ENCODE data around the gene SLC25A27.
A peak's percentile ranks its signal among the peaks of the same experiment; 100 is the strongest.

The SLC25A27 gene

GRCh38 chr6:46699970-46700369, 47.2 kb downstream of the SLC25A27 start:
- Histone ChIP-seq H3K4me3 (ENCODE audit: low read depth, low read length) (no peak overlapping the region), H3K27ac (ENCODE audit: extremely low read depth, low read depth, low read length) (no peak overlapping the region), H3K4me1 (ENCODE audit: control insufficient read depth, insufficient read depth, low read length) (peaks cover 5% of the 10 kb centered on the region), H3K36me3 (ENCODE audit: control insufficient read depth in 2 of 2, insufficient read depth in 1 of 2, low read length in 2 of 2) (no peaks in the 10 kb centered on the region), H3K9me3 (ENCODE audit: control insufficient read depth, insufficient read depth, low read depth, low read length) (no peaks in the 10 kb centered on the region)
- ChIA-PET POLR2A (no interaction called here), CTCF (interaction anchor here (0.7 to 1.0 kb wide), 2 partner anchors 80 to 479 kb away, joined by 3 read pairs; no protein-coding TSS in a partner anchor)
- TF ChIP-seq, protein P1, sequence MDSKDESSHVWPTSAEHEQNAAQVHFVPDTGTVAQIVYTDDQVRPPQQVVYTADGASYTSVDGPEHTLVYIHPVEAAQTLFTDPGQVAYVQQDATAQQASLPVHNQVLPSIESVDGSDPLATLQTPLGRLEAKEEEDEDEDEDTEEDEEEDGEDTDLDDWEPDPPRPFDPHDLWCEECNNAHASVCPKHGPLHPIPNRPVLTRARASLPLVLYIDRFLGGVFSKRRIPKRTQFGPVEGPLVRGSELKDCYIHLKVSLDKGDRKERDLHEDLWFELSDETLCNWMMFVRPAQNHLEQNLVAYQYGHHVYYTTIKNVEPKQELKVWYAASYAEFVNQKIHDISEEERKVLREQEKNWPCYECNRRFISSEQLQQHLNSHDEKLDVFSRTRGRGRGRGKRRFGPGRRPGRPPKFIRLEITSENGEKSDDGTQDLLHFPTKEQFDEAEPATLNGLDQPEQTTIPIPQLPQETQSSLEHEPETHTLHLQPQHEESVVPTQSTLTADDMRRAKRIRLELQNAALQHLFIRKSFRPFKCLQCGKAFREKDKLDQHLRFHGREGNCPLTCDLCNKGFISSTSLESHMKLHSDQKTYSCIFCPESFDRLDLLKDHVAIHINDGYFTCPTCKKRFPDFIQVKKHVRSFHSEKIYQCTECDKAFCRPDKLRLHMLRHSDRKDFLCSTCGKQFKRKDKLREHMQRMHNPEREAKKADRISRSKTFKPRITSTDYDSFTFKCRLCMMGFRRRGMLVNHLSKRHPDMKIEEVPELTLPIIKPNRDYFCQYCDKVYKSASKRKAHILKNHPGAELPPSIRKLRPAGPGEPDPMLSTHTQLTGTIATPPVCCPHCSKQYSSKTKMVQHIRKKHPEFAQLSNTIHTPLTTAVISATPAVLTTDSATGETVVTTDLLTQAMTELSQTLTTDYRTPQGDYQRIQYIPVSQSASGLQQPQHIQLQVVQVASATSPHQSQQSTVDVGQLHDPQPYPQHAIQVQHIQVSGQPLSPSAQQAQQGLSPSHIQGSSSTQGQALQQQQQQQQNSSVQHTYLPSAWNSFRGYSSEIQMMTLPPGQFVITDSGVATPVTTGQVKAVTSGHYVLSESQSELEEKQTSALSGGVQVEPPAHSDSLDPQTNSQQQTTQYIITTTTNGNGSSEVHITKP (tag by site-specific recombination; IDR thresholded peaks at IDR 0.05), result no peak
- TF ChIP-seq ZNF658 (tag by site-specific recombination; IDR thresholded peaks at IDR 0.05) (no peak), ZNF629 (tag by site-specific recombination; IDR thresholded peaks at IDR 0.05) (no peak), ZNF302 (tag by site-specific recombination; IDR thresholded peaks at IDR 0.05; ENCODE audit: low read depth) (no peak), ZNF488 (tag by site-specific recombination; IDR thresholded peaks at IDR 0.05) (no peak), ELK4 (IDR thresholded peaks at IDR 0.05; ENCODE audit: borderline replicate concordance, low read depth, low read length) (no peak), ZIC2 (tag by site-specific recombination; IDR thresholded peaks at IDR 0.05) (no peak), GLIS1 (tag by site-specific recombination; IDR thresholded peaks at IDR 0.05) (no peak), ZNF626 (tag by site-specific recombination; IDR thresholded peaks at IDR 0.05) (no peak), FEZF1 (tag by site-specific recombination; IDR thresholded peaks at IDR 0.05) (no peak), SCRT2 (tag by site-specific recombination; IDR thresholded peaks at IDR 0.05) (no peak), PRDM1 (tag by site-specific recombination; IDR thresholded peaks at IDR 0.05) (no peak), ZNF624 (tag by site-specific recombination; IDR thresholded peaks at IDR 0.05) (no peak), ZNF37A (tag by site-specific recombination; IDR thresholded peaks at IDR 0.05) (no peak)
- TF ChIP-seq, protein P2, sequence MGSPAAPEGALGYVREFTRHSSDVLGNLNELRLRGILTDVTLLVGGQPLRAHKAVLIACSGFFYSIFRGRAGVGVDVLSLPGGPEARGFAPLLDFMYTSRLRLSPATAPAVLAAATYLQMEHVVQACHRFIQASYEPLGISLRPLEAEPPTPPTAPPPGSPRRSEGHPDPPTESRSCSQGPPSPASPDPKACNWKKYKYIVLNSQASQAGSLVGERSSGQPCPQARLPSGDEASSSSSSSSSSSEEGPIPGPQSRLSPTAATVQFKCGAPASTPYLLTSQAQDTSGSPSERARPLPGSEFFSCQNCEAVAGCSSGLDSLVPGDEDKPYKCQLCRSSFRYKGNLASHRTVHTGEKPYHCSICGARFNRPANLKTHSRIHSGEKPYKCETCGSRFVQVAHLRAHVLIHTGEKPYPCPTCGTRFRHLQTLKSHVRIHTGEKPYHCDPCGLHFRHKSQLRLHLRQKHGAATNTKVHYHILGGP (tag by site-specific recombination; IDR thresholded peaks at IDR 0.05), result no peak
- TF ChIP-seq, protein P3, sequence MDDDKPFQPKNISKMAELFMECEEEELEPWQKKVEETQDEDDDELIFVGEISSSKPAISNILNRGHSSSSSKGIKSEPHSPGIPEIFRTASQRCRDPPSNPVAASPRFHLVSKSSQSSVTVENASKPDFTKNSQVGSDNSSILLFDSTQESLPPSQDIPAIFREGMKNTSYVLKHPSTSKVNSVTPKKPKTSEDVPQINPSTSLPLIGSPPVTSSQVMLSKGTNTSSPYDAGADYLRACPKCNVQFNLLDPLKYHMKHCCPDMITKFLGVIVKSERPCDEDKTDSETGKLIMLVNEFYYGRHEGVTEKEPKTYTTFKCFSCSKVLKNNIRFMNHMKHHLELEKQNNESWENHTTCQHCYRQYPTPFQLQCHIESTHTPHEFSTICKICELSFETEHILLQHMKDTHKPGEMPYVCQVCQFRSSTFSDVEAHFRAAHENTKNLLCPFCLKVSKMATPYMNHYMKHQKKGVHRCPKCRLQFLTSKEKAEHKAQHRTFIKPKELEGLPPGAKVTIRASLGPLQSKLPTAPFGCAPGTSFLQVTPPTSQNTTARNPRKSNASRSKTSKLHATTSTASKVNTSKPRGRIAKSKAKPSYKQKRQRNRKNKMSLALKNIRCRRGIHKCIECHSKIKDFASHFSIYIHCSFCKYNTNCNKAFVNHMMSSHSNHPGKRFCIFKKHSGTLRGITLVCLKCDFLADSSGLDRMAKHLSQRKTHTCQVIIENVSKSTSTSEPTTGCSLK (tag by site-specific recombination; IDR thresholded peaks at IDR 0.05), result no peak

- Histone ChIP-seq H3K4me1 (ENCODE audit: control insufficient read depth, insufficient read depth, low read length) (peaks cover 11% of the 10 kb centered on the region), H3K4me3 (ENCODE audit: low read depth, low read length) (no peak overlapping the region), H3K36me3 (ENCODE audit: control insufficient read depth in 2 of 2, insufficient read depth in 1 of 2, low read length in 2 of 2) (no peaks in the 10 kb centered on the region), H3K9me3 (ENCODE audit: control insufficient read depth, insufficient read depth, low read depth, low read length) (no peaks in the 10 kb centered on the region), H3K27ac (ENCODE audit: extremely low read depth, low read depth, low read length) (no peak overlapping the region)
- CTCF ChIA-PET, result interaction anchor here (0.7 to 3.6 kb wide), 19 partner anchors 9 to 484 kb away, joined by 3 to 21 read pairs (median 4); no protein-coding TSS in a partner anchor
- POLR2A ChIA-PET, result no interaction called here
- TF ChIP-seq, protein P4, sequence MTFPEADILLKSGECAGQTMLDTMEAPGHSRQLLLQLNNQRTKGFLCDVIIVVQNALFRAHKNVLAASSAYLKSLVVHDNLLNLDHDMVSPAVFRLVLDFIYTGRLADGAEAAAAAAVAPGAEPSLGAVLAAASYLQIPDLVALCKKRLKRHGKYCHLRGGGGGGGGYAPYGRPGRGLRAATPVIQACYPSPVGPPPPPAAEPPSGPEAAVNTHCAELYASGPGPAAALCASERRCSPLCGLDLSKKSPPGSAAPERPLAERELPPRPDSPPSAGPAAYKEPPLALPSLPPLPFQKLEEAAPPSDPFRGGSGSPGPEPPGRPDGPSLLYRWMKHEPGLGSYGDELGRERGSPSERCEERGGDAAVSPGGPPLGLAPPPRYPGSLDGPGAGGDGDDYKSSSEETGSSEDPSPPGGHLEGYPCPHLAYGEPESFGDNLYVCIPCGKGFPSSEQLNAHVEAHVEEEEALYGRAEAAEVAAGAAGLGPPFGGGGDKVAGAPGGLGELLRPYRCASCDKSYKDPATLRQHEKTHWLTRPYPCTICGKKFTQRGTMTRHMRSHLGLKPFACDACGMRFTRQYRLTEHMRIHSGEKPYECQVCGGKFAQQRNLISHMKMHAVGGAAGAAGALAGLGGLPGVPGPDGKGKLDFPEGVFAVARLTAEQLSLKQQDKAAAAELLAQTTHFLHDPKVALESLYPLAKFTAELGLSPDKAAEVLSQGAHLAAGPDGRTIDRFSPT (tag by site-specific recombination; IDR thresholded peaks at IDR 0.05), result no peak
- TF ChIP-seq ZNF132 (tag by site-specific recombination; IDR thresholded peaks at IDR 0.05; ENCODE audit: borderline replicate concordance) (no peak), ZBTB17 (tag by site-specific recombination; IDR thresholded peaks at IDR 0.05) (peak; percentile 54), CTCF (tag by site-specific recombination; IDR thresholded peaks at IDR 0.05) (peak; percentile 24; the same call in 1 of the 2 replicates)
- TF ChIP-seq, protein P5, sequence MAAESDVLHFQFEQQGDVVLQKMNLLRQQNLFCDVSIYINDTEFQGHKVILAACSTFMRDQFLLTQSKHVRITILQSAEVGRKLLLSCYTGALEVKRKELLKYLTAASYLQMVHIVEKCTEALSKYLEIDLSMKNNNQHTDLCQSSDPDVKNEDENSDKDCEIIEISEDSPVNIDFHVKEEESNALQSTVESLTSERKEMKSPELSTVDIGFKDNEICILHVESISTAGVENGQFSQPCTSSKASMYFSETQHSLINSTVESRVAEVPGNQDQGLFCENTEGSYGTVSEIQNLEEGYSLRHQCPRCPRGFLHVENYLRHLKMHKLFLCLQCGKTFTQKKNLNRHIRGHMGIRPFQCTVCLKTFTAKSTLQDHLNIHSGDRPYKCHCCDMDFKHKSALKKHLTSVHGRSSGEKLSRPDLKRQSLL (tag by site-specific recombination; IDR thresholded peaks at IDR 0.05), result peak; percentile 37; the same call in 1 of the 2 replicates
Observed at GRCh38 chr6:46704562-46704961, 51.8 kb downstream of the SLC25A27 start.
